GM19438 (cell line): ENCODE results near the gene MT1B.

Experiments used
- ATAC-seq: cut with Tn5 transposase; IDR thresholded peaks from one replicate; pipeline ENCODE4 v1.9.1; 2021; ENCODE audit warnings: low read depth; ENCODE audit not compliant: unreplicated experiment

The MT1B gene

DNA sequence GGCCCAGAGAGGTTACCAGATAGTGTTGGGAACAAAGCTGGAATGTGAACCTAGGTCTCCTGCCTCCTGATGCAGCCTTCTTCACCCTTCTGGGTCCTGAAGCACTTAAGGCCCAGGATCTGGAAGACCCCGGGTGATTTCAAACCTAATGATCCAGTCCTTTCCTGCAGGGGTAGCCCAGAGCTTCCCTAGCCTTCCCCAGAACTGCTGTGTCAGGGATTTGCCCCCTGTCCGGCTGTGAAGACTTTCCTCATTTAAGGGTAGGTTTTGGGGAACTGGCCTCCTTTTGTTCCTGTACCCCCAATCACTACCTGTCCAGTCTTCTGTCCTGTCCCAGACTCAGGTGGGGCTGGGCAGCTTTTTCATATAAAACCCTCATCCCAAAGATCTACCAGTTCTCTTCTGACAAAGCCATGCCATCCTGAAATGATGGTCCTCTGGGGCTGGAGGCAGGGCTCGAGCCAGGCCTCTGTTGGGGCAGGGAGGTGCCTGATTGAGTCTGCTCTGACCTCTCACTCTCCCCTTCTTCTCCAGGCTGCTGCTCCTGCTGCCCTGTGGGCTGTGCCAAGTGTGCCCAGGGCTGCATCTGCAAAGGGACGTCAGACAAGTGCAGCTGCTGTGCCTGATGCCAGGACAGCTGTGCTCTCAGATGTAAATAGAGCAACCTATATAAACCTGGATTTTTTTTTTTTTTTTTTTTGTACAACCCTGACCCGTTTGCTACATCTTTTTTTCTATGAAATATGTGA, 31.9 kb downstream of the MT1B start:
- ATAC-seq, result no peak

DNA sequence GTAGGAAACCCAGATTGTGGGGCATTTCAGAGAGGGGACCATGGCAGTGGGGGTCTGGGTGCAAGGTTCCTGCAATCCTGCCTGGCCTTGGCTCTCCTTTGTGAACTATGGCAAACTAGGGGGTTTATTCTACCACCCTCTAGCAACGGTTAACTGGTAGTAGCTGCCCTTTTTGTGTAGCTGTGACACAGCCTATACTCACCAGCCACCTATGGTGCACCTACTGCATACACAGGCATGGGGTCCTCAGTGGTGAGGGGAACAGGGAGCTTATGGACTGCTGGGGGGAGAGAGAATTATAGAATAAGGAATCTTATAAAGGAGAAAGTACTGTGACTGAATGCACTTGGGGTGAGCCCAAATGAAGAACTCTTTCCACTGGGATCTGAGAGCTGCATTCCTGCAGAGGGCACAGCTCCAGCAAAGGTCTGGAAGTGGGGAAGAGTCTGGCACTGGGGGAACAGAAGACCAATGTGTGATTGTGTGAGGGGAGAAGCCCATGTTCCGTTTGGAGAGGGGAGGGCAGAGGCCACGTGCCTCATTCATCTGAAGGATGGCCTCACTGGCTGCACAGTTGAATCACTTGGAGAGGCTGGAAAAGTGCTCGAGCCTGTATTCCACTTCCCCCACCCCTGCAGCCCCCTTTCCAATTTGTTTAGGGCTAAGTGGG, 32.7 kb downstream of the MT1B start:
- ATAC-seq, result no peak

DNA sequence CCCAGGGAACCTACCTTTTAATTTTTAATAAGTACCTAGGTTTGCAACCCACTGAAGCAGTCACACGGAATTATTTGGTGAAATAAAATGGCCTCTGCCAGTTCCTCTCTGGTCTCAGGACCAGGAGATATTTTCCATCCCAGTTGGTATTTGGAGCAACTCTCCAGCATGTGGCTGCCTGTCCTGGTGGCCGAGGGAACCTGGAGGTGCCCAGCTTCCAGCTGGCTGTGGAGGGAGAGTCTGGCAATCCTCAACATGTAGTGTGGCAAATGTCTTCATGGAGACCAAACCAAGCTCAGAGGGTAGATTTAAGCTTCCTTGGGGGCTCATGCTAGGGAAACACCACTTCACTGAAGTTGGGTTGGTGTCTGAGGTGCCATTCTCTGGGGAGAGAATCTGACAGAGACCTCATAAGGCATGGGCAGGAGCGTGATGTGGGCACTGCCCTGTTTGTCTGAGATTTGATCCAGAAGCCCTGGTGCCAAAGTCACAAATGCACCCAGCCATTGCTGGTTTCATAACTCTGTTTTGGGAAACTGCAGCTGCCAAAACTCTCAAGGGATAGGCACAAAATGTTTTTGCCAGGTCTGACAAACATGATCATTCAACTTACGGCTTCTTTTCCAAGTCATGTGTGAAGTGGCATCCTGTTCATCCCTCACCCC, 33.4 kb downstream of the MT1B start:
- no peak for ATAC-seq

DNA sequence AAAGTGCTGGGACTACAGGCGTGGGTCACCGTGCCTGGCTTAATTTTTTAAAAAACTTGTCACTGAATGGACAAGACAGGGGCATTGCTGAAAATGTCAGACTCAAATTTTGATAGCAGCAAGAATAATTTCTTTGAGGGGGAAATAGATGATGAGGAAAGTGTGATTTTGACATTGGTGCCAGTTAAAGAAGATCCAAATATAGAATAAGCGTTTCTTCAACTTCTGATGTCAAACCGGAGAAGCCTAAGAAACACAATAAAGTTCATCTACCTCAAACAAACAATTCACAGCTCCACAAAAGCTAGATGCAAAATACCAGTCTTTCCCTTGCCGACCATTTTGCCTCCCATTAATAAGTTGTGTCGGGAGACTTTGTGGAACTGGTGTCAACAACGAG, 35.1 kb downstream of the MT1B start:
- ATAC-seq, result no peak

DNA sequence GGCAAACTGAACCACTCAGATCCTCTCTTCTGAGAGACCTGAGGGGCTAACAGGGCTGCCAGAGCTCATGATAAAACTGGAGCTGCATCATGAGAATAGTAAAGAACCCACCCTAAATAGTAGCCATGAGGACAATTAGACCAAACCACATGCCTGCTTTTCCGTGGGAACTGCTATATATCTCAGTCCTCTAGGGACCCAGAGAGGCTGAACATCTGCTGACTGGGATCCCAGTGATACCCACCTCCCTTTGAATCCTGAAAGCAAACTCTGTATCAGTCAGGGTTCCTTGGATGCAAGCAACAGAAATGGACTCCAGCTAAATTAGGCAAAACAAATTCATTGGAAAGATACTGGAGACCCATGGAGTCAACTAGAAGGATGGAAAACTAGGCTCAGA, 37.1 kb downstream of the MT1B start:
- no peak for ATAC-seq

DNA sequence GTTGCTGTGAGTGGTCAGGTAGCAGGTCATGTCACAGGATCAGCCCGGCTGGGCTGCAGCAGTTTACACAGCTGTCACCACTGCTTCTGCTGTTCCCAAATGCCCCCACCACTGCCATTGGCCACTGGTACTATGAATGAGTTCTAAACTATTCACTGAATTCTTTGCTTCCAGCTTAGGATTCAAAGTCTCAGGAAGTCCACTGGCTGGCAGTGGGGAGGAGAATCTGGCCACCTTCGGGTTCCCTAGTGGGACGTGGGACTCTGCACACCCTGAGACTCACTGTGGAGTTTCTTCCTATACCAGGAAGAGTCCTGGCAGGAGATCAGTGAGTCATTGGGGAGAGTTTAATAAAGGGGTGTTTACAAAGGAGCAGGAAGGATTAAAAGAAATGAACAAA, 37.5 kb downstream of the MT1B start:
- ATAC-seq, result no peak

DNA sequence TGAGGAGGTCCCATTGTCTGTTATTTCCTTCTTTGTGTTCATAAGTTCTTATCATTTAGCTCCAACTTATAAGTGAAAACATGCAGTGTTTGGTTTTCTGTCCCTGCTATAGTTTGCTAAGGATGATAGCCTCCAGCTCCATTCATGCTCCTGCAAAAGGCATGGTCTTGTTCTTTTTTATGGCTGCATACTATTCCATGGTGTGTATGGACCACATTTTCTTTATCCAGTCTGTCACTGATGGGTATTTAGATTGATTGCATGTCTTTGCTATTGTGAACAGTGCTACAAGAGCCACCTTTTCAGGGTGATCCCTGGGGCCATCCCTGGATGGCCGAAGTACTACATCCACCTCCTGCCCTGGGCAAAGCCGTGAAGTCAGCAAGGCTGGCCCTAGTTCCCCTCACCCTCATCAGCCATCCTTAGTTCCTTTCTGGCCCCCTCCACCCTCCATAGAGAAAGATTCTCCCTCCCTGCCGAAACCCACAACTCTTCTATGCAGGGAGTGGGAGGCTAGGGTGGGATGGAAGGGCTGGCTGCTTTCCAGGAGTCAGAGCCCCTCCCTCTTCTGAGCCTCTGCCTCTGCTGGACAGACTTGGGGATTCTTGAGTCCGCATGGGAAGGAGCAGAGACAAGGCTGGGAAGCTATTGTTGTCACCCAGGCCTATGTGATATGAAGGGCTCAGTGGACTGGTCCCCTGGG, 38.9 kb downstream of the MT1B start:
- no peak for ATAC-seq

DNA sequence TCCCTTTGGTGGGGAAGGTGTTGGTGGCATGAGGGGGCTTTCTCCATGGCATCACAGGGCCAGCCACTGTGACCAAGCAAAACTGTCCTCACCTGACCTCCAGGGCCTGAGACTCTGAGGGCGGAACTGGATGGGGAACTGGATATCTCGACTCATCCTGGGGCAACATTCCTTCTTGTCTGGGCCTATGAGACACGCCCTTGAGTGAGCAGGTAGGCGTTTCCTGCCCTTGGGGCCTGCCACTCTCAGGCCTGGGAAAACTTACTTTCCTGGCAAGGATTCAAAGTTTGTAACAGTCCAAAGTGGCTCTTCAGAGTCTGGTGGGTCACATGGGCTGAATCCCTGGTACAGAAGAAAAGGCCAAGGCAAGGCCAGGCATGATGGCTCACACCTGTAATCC, 40.2 kb downstream of the MT1B start:
- ATAC-seq, result no peak

DNA sequence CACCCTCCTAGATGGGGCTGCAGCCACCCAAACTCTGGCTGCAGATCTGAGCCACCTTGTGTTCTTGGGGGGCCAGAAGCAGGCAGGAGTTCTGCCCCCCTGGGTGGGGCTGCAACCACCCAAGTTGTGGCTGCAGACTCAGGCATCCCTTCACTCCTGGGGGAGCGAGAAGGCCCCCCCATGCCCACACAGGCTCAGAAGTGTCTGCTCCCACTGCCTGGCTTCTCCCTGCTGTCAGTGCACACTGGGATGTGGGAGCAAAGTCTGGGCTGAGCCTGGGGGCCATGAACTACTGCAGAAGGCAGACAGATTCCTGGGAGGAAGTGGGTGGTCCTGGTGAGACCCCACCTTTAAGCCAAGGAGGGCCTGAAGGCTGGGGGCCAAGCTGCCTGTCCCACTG, 43.6 kb downstream of the MT1B start:
- no peak for ATAC-seq

DNA sequence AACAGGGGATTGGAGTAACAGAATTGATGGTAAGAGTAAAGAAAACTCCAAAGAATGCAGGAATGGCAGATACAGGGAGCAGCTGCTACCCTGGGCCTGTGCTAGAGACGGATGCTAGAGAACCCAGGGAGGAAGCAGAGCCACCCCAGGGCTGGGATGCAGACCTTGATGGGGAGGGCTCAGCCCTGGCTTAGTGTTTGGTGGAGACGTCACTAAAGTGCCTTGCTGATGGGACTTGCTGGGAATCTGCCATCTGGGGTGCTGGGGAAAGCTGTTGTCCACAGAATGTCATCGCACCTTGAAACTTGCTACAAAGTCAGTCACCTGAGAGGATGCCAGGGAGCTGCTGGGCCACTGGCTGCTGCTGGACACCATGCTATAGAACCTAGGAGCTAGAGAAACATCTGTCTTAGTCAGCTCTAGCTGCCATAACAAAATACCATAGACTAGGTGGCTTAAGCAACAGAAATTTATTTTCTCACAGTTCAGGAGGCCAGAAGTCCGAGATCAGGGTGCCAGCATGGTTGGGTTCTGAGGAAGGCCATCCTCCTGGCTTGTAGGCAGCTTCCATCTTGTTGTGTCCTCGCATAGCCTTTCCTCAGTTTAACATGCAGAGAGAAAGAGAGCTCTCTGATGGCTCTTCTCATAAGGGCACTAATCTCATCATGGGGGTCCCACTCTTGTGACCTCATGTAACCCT, 45.9 kb downstream of the MT1B start:
- no peak for ATAC-seq

DNA sequence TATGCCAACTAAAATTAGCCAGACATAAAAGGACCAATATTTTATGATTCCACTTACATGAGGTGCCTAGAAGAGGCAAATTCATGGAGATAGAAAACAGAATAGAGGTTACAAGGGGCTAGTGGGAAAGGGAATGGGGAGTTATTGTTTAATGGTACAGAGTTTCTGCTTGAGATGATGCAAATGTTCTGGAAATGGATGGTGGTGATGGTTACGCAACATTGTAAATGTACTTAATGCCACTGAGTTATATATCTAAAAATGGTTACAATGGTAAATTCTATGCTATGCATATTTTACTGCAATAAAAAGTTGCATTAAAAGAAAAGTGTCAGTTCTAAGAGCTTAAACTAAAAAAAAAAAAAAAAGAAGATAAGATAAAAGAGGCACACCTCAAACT, 48.5 kb downstream of the MT1B start:
- ATAC-seq, result no peak

DNA sequence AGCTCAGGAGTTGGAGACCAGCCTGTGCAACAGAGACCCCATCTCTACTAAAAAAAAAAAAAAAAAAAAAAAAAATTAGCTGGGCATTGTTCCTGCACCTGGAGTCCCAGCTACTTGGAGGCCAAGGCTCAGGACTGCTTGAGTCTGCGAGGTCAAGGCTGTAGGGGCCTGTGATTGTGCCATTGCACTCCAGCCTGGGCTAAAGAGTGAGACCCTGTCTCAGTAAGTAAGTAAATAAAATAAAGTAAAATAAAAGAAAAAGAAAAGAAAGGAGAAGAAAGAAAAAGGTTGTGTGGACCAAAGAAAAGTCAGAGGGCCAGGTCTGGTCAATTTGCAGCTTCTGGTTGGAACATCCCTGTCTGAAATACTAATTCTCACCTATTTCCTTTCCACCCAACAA, 48.9 kb downstream of the MT1B start:
- no peak for ATAC-seq

DNA sequence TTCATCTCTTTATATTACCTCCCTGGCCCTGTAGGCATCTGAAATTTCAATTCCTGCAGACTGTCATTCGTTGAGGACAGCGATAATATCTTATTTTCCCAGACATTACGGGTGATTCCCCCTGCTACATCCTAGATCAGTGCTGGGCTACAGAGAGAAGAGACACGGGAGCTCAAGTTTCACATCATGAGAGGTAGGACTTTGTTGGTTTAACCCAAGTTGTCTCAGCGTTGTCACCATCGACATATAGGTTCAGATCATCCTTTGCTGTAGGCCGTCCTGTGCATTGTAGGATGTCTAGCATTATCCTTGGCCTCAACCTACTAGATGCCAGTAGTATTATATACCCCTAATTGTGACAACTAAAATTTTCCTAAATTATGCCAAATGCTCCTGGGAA, 49.8 kb downstream of the MT1B start:
- ATAC-seq, result no peak
